HEK293 (cell line): ENCODE data around the gene CENPT.

Experiments used
- EGR2 ChIP-seq: fragments of 450-650 bp; formaldehyde crosslinking; IDR thresholded peaks from 2 replicates; pipeline ENCODE4 v1.5.1; 2016; ENCODE audit warnings: low read depth, missing biosample characterization, missing genetic modification characterization
- IKZF3 ChIP-seq: fragments of 450-650 bp; IDR thresholded peaks from 2 replicates; pipeline ENCODE4 v1.5.0; 2018; ENCODE audit warnings: missing biosample characterization, mild to moderate bottlenecking, missing genetic modification characterization, moderate library complexity
- MZF1 ChIP-seq: fragments of 450-650 bp; formaldehyde crosslinking; IDR thresholded peaks from 2 replicates; pipeline ENCODE4 v1.5.1; 2017; ENCODE audit warnings: missing biosample characterization, missing genetic modification characterization, borderline replicate concordance
- PRDM10 ChIP-seq: fragments of 450-650 bp; formaldehyde crosslinking; IDR thresholded peaks from 2 replicates; pipeline ENCODE4 v1.5.1; 2016; ENCODE audit warnings: missing biosample characterization, missing genetic modification characterization
- RBAK ChIP-seq: fragments of 450-650 bp; formaldehyde crosslinking; IDR thresholded peaks from 2 replicates; pipeline ENCODE4 v1.5.1; 2016; ENCODE audit warnings: missing biosample characterization, missing genetic modification characterization
- SP2 ChIP-seq: fragments of 450-650 bp; formaldehyde crosslinking; IDR thresholded peaks from 2 replicates; pipeline ENCODE4 v1.5.1; 2016; ENCODE audit warnings: missing biosample characterization, missing genetic modification characterization
- SP7 ChIP-seq: fragments of 450-650 bp; formaldehyde crosslinking; IDR thresholded peaks from 2 replicates; pipeline ENCODE4 v1.5.1; 2016; ENCODE audit warnings: missing biosample characterization, missing genetic modification characterization
- WT1 ChIP-seq: fragments of 450-650 bp; formaldehyde crosslinking; IDR thresholded peaks from 2 replicates; pipeline ENCODE4 v1.5.1; 2016; ENCODE audit warnings: missing biosample characterization, missing genetic modification characterization
- ZBTB20 ChIP-seq: fragments of 450-650 bp; formaldehyde crosslinking; IDR thresholded peaks from 2 replicates; pipeline ENCODE4 v1.5.1; 2016; ENCODE audit warnings: missing biosample characterization, missing genetic modification characterization
- ZBTB26 ChIP-seq: fragments of 450-650 bp; formaldehyde crosslinking; optimal IDR thresholded peaks from 2 replicates; pipeline ENCODE3; 2016; ENCODE audit warnings: missing biosample characterization, mild to moderate bottlenecking, missing genetic modification characterization
- ZBTB44 ChIP-seq: fragments of 450-650 bp; IDR thresholded peaks from 2 replicates; pipeline ENCODE4 v1.5.1; 2018; ENCODE audit warnings: missing biosample characterization, mild to moderate bottlenecking, missing genetic modification characterization
- ZEB2 ChIP-seq: fragments of 450-650 bp; formaldehyde crosslinking; IDR thresholded peaks from 2 replicates; pipeline ENCODE4 v1.5.1; 2016; ENCODE audit warnings: missing biosample characterization, missing genetic modification characterization
- ZFP69B ChIP-seq: fragments of 450-650 bp; formaldehyde crosslinking; IDR thresholded peaks from 2 replicates; pipeline ENCODE4 v1.5.1; 2016; ENCODE audit warnings: missing biosample characterization, missing genetic modification characterization
- ZNF121 ChIP-seq: fragments of 450-650 bp; formaldehyde crosslinking; IDR thresholded peaks from 2 replicates; pipeline ENCODE4 v1.5.1; 2016; ENCODE audit warnings: missing biosample characterization, missing genetic modification characterization
- ZNF169 ChIP-seq: fragments of 450-650 bp; formaldehyde crosslinking; IDR thresholded peaks from 2 replicates; pipeline ENCODE4 v1.5.1; 2016; ENCODE audit warnings: missing biosample characterization, missing genetic modification characterization
- ZNF221 ChIP-seq: fragments of 450-650 bp; formaldehyde crosslinking; IDR thresholded peaks from 2 replicates; pipeline ENCODE4 v1.5.1; 2017; ENCODE audit warnings: missing biosample characterization, missing genetic modification characterization, borderline replicate concordance
- ZNF324 ChIP-seq: fragments of 450-650 bp; formaldehyde crosslinking; IDR thresholded peaks from 2 replicates; pipeline ENCODE4 v1.5.1; 2016; ENCODE audit warnings: missing biosample characterization, missing genetic modification characterization
- ZNF341 ChIP-seq: fragments of 450-650 bp; formaldehyde crosslinking; IDR thresholded peaks from 2 replicates; pipeline ENCODE4; 2016; ENCODE audit warnings: low read depth, missing biosample characterization, missing genetic modification characterization
- ZNF394 ChIP-seq: fragments of 450-650 bp; formaldehyde crosslinking; IDR thresholded peaks from 2 replicates; pipeline ENCODE4 v1.5.1; 2016; ENCODE audit warnings: missing biosample characterization, missing genetic modification characterization, mild to moderate bottlenecking, moderate library complexity, borderline replicate concordance
- ZNF501 ChIP-seq: fragments of 450-650 bp; formaldehyde crosslinking; IDR thresholded peaks from 2 replicates; pipeline ENCODE4 v1.5.1; 2016; ENCODE audit warnings: missing biosample characterization, missing genetic modification characterization
- ZNF560 ChIP-seq: fragments of 450-650 bp; formaldehyde crosslinking; IDR thresholded peaks from 2 replicates; pipeline ENCODE4 v1.5.1; 2017; ENCODE audit warnings: missing biosample characterization, missing genetic modification characterization, borderline replicate concordance
- ZNF629 ChIP-seq: fragments of 450-650 bp; formaldehyde crosslinking; IDR thresholded peaks from 2 replicates; pipeline ENCODE4 v1.5.1; 2017; ENCODE audit warnings: missing biosample characterization, missing genetic modification characterization
- ZNF660 ChIP-seq: fragments of 450-650 bp; IDR thresholded peaks from 2 replicates; pipeline ENCODE4 v1.5.1; 2018; ENCODE audit warnings: missing biosample characterization, mild to moderate bottlenecking, missing genetic modification characterization
- ZNF670 ChIP-seq: fragments of 450-650 bp; formaldehyde crosslinking; IDR thresholded peaks from 2 replicates; pipeline ENCODE4 v1.5.1; 2016; ENCODE audit warnings: missing biosample characterization, missing genetic modification characterization, low read depth
- ZNF768 ChIP-seq: fragments of 450-650 bp; formaldehyde crosslinking; IDR thresholded peaks from 2 replicates; pipeline ENCODE4 v1.5.1; 2018; ENCODE audit warnings: missing biosample characterization, mild to moderate bottlenecking, missing genetic modification characterization
- TF ChIP-seq, protein P1 (sequence below): fragments of 450-650 bp; formaldehyde crosslinking; IDR thresholded peaks from 2 replicates; pipeline ENCODE4 v1.5.1; 2016; ENCODE audit warnings: missing biosample characterization, missing genetic modification characterization, low read depth
- TF ChIP-seq, protein P2 (sequence below): fragments of 450-650 bp; formaldehyde crosslinking; IDR thresholded peaks from 2 replicates; pipeline ENCODE4 v1.5.1; 2016; ENCODE audit warnings: missing biosample characterization, missing genetic modification characterization
- TF ChIP-seq, protein P3 (sequence below): fragments of 450-650 bp; formaldehyde crosslinking; IDR thresholded peaks from 2 replicates; pipeline ENCODE4 v1.5.1; 2016; ENCODE audit warnings: missing biosample characterization, missing genetic modification characterization

Gene CENPT

GRCh38 chr16:67846320-67847063, 1.0 kb downstream of the CENPT start, which contains the start of gene NUTF2 (continued):
- peak; percentile 60; the same call in 1 of the 2 replicates for TF ChIP-seq ZNF394 (tag by site-specific recombination)
- TF ChIP-seq IKZF3 (tag by site-specific recombination) = peak; percentile 89
- TF ChIP-seq ZNF341 = peak; percentile 92
- TF ChIP-seq SP2 (tag by site-specific recombination) = peak; percentile 86
- peak; percentile 36; the same call in 1 of the 2 replicates for TF ChIP-seq ZNF768 (tag by site-specific recombination)
- no peak for TF ChIP-seq RBAK (tag by site-specific recombination)
- peak; percentile 85 for TF ChIP-seq ZEB2 (tag by site-specific recombination)
- 0 out of 2 replicates have a peak, but pooled peaks have one; percentile 23 for TF ChIP-seq ZNF501 (tag by site-specific recombination)
- TF ChIP-seq WT1 = peak; percentile 53; the same call in 1 of the 2 replicates
- no peak for TF ChIP-seq ZNF670 (tag by site-specific recombination)
- TF ChIP-seq ZBTB44 (tag by site-specific recombination) = peak; percentile 10; the same call in 1 of the 2 replicates
- peak; percentile 90 for TF ChIP-seq ZBTB20 (tag by site-specific recombination)
- TF ChIP-seq ZBTB26 = peak; percentile 88
- TF ChIP-seq ZFP69B (tag by site-specific recombination) = 0 out of 2 replicates have a peak, but pooled peaks have one; percentile 29
- TF ChIP-seq EGR2 = no peak; the same call in 1 of the 2 replicates
- TF ChIP-seq, protein P1, sequence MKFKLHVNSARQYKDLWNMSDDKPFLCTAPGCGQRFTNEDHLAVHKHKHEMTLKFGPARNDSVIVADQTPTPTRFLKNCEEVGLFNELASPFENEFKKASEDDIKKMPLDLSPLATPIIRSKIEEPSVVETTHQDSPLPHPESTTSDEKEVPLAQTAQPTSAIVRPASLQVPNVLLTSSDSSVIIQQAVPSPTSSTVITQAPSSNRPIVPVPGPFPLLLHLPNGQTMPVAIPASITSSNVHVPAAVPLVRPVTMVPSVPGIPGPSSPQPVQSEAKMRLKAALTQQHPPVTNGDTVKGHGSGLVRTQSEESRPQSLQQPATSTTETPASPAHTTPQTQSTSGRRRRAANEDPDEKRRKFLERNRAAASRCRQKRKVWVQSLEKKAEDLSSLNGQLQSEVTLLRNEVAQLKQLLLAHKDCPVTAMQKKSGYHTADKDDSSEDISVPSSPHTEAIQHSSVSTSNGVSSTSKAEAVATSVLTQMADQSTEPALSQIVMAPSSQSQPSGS = no peak
- TF ChIP-seq ZNF169 (tag by site-specific recombination) = no peak
- TF ChIP-seq, protein P2, sequence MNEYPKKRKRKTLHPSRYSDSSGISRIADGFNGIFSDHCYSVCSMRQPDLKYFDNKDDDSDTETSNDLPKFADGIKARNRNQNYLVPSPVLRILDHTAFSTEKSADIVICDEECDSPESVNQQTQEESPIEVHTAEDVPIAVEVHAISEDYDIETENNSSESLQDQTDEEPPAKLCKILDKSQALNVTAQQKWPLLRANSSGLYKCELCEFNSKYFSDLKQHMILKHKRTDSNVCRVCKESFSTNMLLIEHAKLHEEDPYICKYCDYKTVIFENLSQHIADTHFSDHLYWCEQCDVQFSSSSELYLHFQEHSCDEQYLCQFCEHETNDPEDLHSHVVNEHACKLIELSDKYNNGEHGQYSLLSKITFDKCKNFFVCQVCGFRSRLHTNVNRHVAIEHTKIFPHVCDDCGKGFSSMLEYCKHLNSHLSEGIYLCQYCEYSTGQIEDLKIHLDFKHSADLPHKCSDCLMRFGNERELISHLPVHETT (tag by site-specific recombination) = 0 out of 2 replicates have a peak, but pooled peaks have one; percentile 44
- 0 out of 2 replicates have a peak, but pooled peaks have one; percentile 10 for TF ChIP-seq ZNF121 (tag by site-specific recombination)
- no peak for TF ChIP-seq ZNF221
- TF ChIP-seq MZF1 (tag by site-specific recombination) = no peak
- TF ChIP-seq ZNF629 (tag by site-specific recombination) = peak; percentile 64; the same call in 1 of the 2 replicates
- TF ChIP-seq PRDM10 (tag by site-specific recombination) = peak; percentile 96
- peak; percentile 81 for TF ChIP-seq SP7 (tag by site-specific recombination)
- no peak for TF ChIP-seq ZNF560
- TF ChIP-seq, protein P3, sequence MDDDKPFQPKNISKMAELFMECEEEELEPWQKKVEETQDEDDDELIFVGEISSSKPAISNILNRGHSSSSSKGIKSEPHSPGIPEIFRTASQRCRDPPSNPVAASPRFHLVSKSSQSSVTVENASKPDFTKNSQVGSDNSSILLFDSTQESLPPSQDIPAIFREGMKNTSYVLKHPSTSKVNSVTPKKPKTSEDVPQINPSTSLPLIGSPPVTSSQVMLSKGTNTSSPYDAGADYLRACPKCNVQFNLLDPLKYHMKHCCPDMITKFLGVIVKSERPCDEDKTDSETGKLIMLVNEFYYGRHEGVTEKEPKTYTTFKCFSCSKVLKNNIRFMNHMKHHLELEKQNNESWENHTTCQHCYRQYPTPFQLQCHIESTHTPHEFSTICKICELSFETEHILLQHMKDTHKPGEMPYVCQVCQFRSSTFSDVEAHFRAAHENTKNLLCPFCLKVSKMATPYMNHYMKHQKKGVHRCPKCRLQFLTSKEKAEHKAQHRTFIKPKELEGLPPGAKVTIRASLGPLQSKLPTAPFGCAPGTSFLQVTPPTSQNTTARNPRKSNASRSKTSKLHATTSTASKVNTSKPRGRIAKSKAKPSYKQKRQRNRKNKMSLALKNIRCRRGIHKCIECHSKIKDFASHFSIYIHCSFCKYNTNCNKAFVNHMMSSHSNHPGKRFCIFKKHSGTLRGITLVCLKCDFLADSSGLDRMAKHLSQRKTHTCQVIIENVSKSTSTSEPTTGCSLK = no peak
- peak; percentile 24; the same call in 1 of the 2 replicates for TF ChIP-seq ZNF660
- TF ChIP-seq ZNF324 (tag by site-specific recombination) = 0 out of 2 replicates have a peak, but pooled peaks have one; percentile 26
